ENCODE results near the gene DOCK9.
A peak's percentile ranks its signal among the peaks of the same experiment; 100 is the strongest.

Gene DOCK9

DNA sequence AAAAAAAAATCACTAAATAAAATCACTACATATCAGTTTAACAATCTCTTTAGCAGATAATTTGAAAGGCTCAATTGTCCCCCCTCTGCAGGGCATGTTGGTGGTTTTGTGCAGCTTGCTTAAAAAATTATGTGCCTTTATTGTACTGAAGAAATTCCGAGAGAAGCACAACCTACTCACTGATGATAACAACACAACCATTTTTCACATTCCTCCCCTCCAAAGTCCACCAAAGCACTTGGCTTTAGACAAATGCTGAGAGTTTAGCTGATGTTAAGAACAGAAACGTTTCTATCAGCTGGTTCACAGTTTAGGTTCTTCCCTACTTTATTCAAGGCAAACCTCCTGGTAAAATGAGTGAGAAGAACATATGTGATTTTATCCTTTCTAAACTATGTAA lies 923 bp downstream of the DOCK9 start:
- H3K4me3 ChIP-seq (ENCODE audit: low read length): peak overlapping the region; percentile 41
- TF ChIP-seq CTCF (conservative IDR thresholded peaks at IDR 0.05; ENCODE audit: low read depth, low read length): no peak
- DNase-seq (ENCODE audit: low read depth): no peak

GRCh38 chr13:98976338-98976737 lies 1.5 kb downstream of the DOCK9 start:
- no peak for DNase-seq (ENCODE audit: low read depth)
- no peak for TF ChIP-seq CTCF (conservative IDR thresholded peaks at IDR 0.05; ENCODE audit: low read depth, low read length)
- H3K4me3 ChIP-seq (ENCODE audit: low read length): peak overlapping the region; percentile 15

- H3K4me3 ChIP-seq (ENCODE audit: low read length): no peak overlapping the region
- TF ChIP-seq CTCF (conservative IDR thresholded peaks at IDR 0.05; ENCODE audit: low read depth, low read length): no peak
- no peak for DNase-seq (ENCODE audit: low read depth)
These were observed 2.0 kb downstream of the DOCK9 start for GRCh38 chr13:98975822-98976261.

DNA sequence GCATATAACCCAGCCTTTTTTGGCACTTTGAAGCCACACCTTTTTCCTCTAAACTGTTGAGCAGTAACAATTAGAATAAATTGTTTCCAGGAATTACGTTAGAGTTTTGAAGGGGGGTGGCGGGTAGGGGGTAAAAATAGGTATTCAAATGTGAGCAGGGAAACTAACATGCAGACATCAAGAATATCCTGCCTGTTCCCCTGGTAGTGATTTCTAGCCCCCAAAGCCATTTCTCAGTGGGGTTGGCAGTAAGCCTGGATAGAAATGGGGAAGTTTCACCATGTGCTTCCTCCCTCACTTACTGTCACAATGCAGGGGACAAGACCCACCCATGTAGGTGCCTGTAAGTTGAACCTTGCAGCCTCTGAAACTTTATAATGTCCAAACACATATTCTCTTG lies 3.8 kb downstream of the DOCK9 start:
- TF ChIP-seq CTCF (conservative IDR thresholded peaks at IDR 0.05; ENCODE audit: low read depth, low read length): no peak
- H3K4me3 ChIP-seq (ENCODE audit: low read length): no peak overlapping the region
- no peak for DNase-seq (ENCODE audit: low read depth)

DNA sequence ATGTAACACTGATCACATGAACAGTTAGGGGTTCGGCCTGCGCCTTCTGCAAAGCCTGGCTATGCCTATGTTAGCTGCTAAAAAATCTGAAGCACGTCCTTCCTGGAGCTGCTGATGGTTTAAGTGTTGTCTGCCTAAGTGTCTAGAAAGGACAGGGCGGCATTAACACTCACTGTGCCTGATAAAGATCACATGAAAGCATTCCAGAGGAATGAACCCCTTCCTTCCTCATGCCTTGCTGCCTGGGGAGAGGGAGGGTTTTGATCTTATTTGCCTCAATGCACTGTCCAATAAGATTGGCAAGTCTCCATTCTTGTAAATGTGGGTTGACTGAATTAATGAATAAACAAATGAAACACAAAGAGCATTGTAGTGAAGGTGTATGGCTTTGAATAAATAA lies 5.2 kb downstream of the DOCK9 start:
- peak; percentile 72 for DNase-seq (ENCODE audit: low read depth)
- TF ChIP-seq CTCF (conservative IDR thresholded peaks at IDR 0.05; ENCODE audit: low read depth, low read length): no peak
- no peak overlapping the region for H3K4me3 ChIP-seq (ENCODE audit: low read length)

GRCh38 chr13:98972059-98972458 lies 5.8 kb downstream of the DOCK9 start:
- no peak for DNase-seq (ENCODE audit: low read depth)
- H3K4me3 ChIP-seq (ENCODE audit: low read length): no peak overlapping the region
- peak; percentile 7 for TF ChIP-seq CTCF (conservative IDR thresholded peaks at IDR 0.05; ENCODE audit: low read depth, low read length)

GRCh38 chr13:98970330-98970729 lies 7.5 kb downstream of the DOCK9 start:
- no peak for DNase-seq (ENCODE audit: low read depth)
- no peak for TF ChIP-seq CTCF (conservative IDR thresholded peaks at IDR 0.05; ENCODE audit: low read depth, low read length)
- H3K4me3 ChIP-seq (ENCODE audit: low read length): no peak overlapping the region
